GM21576 (cell line): ENCODE data around the gene RHBDF2.

ENCODE experiments used
- ATAC-seq: cut with Tn5 transposase; IDR thresholded peaks from one replicate; pipeline ENCODE4 v1.9.1; 2021; ENCODE audit warnings: mild to moderate bottlenecking, moderate library complexity; ENCODE audit not compliant: unreplicated experiment

RHBDF2 gene

DNA sequence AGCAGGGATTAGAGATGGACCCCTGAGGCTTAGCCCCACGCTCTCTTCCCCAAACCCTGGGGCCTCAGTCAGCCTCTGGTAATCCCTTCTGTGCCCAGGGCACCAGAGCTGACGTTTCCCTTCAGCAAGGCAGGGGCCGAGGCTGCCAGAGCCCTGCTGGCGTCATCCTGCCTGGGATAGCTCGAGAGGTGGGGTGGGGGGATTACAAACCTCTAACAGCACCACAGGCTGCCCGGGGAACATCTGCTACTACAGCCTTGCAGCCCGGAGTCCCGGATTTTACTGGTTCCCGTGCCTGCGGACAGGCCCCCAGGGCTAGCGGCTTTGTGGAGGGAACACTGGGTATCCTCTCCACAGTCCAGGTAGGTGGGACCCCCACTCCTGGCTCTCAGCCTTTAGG is 33.9 kb downstream of the RHBDF2 start, which contains the start of gene AANAT:
Gene AANAT (plus strand): TSS at position 238 of the 400 bp plus-strand sequence. CDS start 1,144 bp downstream, outside the sequence.
- ATAC-seq: no peak

DNA sequence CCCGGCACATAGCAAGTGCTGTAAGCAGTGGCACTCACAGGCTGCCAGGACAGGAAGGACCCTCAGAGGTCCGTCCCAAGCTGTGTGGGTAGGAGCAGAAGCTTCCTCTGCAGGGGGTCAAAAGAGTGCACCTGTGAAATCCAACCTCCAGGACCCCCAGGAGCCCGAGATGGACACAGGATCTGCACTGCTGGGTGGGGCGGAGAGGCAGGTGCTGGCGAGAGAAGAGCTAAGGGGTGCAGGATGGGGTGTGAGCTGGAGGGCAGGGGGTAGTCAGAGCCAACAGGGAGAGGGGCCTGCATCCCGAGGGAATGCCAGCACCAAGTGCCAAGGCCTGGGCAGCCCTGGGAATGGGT is 34.5 kb downstream of the RHBDF2 start:
- no peak for ATAC-seq

DNA sequence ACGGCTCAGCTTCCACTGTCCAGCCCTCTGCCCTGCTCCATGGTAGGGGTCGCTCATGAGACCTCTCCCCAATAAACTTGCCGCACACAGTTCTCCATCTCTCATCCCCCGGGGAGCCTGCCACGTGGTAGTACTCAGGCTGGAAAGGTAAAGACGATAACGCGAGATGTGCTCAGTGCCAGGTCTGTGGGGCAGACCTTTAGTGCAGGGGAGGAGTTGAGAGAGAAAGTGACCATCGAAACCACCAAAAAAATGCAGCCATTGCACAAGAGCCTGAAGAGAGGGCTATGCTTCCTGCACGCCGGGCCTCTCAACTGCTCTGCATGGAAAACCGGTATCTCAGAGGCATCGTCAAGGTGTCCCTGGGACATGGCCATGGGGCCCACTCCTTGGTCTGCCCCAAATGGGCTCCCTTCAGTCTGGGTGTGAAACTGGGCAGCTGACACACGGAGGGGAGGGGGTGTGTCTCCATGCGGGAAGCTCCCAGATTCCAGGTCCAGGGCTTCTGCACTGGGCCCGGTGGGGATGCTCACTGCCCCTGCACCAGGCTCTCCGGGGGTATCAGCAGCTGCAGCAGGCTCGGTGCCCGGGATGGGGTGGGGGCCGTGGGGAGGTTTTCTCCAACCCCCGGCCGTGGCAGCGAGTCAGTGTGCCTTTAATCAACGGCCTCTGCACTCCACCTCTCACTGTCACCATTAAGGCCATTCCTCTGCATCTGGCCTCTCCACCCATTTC is 38.5 kb downstream of the RHBDF2 start:
- no peak for ATAC-seq

DNA sequence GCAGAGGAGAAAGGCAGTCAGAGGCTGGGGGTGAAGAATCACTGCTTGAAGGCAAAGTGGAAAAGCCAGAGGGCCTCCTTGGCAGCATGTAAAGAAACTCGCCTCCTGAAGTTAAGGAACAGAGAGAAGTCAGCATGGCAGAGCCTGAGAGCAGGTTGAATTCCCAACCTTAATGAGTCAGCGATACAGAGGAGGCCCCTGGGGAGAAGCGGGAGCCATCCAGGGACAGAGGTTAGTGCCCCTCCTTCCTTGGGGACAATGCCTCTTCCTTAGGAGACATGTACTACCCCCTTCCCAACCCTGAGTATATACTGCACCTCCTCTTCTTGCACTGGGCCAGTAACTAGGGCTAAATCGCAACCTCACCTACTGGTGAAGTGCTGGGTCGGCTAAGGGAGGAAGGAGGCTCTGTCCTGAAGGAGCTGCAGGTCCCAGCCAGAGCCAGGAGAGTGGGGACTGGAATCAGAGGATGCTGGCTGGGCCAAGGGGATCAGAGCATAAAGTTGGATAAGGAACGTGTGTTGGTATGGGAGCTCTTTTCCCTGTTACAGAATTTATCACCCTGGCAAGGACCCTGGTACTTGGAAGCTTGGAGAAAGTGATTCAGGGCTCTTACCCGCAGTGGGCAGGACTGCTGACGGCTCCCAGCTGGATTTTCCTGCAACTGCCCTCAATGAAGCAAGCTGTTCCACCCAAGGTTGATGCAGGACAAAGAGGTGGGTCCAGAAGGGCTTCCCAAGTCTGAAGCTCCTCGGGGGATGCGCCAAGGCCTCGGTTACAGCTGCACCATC is 39.3 kb downstream of the RHBDF2 start:
- no peak for ATAC-seq

DNA sequence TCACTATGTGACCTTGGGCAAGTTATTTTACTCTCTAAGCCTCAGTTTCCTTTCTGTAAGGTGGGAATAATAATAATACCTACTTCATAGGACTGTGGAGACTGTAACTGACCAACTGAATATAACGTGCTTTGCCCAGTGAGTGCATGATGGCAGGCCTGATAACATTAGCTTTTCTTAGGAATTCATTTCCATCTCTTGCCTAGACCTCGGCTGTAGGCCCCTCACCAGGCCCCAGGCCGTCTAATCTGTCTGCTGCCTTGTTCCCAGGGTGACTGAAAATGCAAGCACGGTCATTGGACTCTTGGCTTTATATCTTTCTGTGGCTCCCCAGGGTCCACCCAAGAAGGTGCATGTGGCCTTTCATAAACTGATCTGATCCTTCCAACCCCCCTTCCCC is 41.5 kb downstream of the RHBDF2 start:
- ATAC-seq: no peak

DNA sequence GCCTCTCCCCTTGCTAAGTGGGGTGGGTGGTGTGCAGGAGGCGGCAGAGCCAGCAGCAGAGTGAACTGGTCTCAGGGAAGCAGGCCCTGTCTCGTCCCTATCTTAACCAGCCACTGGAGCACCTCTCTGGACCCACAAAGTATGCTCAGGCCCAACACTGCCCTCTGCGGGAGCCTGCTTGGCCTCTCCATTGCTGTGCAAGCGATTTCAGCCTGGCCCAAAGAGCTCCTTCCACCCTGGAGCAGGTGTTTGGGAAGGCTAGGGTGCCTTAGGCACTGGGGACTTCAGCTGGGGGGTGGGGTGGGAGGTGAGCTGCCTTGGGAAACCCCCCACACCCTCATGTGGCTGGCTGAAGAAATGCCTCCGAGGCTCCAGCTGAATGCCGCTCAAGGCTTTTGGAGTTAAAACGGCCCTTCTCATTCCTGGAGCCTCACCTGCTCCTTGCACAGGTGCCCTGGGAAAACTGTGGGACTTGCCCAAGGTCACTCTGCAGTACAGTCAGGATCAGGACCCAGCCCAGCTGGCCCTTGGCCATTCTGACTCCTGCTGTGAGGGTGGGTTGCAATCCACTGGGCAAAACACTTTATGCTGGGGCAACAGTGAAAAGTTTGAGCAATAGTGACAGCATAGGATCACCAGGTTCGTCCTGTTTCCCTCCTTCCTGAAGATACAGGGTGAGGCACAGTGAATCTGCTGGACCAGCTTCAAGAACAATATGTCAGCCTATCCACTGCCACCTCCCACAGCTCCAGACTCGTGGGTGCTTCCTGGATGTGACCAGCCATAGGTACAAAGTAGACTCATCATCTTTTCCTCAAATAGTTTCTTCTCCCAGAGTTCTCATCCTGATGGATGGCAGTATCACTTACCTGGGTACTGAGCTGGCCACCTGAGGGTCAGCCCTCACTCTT is 42.4 kb downstream of the RHBDF2 start:
- no peak for ATAC-seq

DNA sequence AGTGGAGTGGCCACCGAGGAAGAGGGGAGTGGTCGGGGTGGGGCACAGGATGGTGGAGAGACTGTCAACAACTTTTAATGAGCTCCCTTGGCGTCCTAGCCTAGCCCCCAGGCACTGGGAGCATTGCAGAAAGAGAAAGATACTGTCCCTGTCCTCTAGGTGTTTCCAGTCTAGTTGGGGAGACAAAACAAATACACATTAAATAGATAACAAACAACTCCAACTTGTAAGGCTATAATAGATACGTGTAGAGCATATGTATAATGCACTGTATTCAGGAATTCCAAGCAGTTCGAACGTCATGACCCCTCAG is 47.8 kb downstream of the RHBDF2 start:
- ATAC-seq: no peak

DNA sequence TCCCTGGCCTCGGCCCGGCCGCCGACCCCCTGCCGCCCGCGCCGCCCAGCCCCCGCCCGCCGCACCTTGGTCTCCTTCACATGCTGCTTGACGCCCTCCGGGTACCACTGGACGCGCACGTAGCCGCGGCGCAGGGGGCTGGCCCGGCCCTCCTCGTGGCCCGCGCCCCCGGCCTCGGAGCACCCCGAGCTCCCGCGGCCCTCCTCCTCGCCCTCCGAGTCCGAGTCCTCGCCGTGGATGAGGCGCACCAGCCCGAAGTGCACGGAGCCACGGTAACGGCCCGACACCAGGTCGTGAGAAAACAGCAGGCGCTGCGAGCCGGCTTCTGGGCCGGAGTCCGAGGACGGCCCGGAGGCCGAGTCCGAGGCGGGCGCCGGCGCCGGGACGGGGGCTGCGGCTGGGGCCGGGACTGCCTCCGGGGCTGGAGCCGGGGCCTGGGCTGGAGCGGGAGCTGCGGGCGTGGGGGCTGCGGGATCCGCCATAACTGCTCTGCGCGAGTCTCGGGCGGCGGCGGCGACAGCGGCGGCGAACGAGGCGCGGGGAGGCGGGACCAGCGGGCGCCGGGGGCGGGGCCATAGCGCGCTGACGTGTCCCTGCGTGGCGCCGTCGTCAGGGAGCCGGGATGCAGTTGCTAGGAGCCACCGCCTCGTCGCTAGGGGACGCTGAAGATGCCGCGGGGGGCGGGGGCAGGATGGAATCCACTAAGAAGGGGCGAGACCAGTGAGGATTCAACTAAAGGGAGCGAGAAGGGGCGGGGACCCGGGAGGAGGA is 48.4 kb downstream of the RHBDF2 start, which contains the start of gene UBE2O:
Gene UBE2O (minus strand): TSS at position 493 of the 771 bp plus-strand sequence. CDS start 11 bp downstream, at position 482.
- peak; percentile 84 for ATAC-seq

DNA sequence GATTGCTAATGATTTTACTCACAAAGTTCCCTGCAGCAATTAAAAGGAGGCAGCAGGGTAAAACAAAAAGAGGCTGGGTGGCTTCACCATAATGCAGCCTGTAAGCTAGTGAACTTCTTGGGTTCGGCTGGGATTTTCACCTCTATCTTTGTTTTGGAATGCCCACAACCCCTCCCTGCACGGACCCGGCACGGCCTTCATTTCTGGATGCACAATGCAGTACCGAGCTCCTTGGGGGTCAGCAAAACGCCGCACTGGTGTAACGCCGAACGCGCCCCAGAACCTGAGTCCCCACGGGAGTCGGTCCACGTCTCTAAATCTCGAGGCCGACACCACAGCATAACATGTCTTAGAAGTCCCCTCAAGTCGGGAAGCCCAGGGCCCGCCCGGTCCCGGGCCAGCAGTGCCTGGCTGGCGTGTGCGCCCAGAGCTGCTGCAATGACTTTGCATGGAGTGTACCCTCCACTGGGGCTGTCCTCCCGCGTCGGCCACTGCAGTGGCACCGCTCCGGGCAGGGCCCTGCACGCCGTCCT is 49.0 kb downstream of the RHBDF2 start:
- ATAC-seq: peak; percentile 2

DNA sequence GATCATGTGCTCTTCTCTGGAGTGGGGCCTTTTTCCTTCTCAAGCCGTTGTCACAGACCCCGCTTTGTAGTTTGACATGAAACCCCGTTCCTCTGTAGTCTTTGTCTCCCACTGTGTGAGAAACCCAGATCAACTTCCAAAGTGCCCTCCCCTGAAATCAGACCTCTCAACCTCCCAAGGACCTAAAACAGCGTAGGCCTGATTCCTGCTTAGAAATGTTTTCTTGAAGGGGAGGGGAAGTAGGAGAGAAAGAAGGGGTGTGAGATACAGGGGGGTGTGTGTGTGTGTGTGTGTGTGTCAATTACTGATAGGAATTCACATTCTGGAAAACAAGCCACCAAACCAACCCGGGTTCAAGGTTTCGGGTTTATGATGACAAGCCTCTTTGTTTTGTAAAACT is 49.7 kb downstream of the RHBDF2 start:
- ATAC-seq: no peak

DNA sequence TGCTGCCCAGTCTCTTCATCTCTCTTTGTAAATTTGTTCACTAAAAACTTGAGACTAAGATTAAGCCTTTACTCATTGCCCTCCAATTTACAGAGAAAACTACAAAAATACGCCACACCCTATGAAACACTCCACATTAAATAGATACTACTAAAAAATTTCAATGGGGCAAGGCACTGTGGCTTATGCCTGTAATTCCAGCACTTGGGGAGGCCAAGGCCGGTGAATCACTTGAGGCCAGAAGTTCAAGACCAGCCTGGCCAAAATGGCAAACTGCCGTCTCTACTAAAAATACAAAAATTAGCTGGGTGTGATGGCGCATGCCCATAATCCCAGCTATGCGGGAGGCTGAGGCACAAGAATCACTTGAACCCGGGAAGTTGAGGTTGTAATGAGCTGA is 52.1 kb downstream of the RHBDF2 start:
- no peak for ATAC-seq

DNA sequence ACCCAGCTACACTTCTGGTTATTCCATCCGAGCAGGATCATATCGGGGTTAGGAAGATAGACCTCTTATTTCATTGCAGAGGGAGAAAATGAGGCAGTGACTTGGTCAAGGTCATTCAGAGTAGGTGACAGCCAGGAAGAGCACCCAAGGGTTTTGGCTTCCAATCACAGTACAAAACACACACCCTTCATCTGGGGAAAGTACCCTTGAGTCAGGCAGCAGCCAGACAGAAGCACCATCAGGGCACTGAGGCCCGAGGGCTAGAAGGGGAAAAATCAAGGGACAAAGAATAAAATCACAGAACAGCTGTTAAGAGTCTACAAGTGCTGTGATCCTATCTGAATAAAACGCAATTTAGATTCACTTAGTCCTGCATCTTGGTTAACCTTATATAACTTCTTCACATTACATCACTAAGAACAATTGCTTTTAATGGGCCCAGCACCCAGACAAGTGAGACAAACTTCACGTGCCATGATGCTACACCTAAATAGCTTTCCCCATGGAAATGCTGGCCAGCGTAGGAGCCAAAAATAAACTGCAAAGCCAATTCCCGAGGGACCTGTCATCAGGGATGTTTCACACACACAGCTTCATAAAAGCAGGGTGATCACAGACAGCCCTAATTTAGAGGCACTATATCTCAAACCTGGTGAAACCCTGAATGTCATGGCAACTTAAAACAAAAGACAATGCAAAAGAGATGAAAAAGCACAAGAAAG is 53.1 kb downstream of the RHBDF2 start:
- ATAC-seq: no peak

DNA sequence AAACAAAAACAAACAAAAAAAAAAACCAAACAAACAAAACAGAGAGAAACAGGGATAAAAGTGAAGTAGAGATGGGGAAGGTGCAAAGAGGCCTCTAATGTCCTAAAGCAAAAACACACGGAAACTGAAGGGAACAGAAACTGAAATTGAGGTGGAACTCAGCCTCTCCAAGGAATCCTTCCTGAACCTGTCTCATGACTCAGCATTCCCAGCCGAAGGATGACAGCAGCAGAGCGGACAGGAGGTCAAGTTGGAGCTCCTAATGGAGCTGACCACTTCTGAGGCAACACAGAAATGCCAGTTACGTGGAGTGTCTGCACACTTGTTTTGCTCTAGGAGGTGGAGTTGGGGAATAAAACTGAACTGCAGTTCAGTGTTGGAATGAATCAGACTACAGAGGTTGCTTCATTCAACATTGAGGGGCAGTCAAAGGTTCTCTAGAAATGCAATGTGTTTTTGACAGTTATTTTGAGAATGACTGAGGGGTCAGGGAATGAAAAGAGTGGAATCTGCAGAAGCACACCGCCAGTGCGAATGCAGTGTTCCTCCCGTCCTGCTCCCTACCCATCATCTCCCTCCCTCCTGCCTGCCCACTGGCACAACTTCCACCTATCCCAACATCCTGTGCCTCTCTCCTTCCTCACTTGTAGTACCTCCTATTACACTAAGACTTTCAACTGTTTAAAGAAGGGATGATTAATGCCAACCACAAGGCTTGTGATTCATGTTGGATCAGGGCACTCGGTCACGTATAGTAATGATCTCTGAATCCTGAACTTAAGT is 54.6 kb downstream of the RHBDF2 start:
- no peak for ATAC-seq

DNA sequence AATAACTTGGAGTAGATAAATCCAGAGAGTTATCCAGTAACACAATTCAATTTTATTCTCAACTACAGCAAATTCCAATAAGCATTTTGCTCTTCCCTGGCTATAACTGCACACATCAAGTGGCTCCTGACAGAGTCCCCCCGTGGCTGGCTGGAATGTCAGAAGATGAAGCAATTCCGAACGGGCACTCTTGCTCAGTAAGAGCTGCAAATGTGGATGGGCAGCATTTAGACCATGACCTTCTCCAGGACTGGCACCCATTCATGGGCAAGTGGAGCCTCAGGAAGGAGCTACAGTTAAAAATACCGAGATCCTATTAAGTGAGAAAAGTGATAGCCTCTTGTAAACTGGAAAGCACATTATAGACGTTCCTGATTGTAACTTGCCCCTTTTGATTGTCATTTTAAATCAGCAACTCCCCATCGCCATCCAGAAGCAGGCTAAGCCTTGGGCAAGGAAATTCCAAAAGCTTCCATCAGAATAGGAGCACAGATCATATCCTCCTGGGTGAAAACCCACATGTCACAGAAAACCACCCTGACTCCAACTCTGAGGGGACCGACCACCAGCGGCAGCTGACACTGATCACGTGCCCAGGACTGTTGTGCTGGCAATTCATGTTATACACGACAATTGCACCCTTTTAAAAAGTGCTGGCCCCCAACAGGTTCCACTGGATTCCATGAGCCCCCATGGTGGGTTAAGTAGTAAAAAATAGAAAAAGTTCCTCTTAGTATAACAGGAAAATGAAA is 55.4 kb downstream of the RHBDF2 start:
- ATAC-seq: no peak

DNA sequence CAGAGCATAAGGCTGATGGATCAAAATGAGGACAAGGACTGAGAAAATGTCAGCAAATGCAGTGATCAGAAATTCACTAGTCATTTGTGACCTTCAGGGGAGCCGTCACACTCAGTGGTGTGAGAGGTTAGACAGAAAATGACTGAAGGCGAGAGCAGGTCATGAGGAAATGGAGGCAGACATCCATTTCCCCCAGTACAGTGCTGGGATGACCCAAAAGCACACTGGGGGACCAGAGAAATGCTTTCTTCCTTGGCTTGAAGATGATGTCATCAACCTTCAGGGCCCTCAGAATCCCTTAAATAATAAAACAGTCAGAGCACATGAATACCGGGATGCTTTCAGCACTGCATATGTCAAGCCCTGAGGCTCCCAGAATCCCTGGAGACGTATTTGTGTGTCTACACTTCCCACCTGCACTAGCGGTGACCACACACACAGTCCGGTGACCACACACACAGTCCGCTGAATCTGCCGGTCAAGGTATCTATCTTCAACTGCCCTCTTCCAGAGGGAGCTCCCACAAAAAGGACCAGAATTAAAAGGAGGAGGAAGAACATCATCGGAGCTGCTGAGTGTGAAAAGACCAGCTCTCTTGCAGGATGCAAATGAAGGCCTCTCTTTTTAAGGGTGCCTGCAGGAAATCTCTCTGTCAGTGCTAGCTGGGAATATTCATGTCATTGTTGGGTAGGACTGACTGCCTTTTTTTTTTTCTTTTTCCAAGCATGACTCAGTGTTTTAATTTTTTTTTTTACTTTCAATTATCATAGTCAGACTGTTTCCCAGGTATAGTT is 56.5 kb downstream of the RHBDF2 start:
- ATAC-seq: no peak

DNA sequence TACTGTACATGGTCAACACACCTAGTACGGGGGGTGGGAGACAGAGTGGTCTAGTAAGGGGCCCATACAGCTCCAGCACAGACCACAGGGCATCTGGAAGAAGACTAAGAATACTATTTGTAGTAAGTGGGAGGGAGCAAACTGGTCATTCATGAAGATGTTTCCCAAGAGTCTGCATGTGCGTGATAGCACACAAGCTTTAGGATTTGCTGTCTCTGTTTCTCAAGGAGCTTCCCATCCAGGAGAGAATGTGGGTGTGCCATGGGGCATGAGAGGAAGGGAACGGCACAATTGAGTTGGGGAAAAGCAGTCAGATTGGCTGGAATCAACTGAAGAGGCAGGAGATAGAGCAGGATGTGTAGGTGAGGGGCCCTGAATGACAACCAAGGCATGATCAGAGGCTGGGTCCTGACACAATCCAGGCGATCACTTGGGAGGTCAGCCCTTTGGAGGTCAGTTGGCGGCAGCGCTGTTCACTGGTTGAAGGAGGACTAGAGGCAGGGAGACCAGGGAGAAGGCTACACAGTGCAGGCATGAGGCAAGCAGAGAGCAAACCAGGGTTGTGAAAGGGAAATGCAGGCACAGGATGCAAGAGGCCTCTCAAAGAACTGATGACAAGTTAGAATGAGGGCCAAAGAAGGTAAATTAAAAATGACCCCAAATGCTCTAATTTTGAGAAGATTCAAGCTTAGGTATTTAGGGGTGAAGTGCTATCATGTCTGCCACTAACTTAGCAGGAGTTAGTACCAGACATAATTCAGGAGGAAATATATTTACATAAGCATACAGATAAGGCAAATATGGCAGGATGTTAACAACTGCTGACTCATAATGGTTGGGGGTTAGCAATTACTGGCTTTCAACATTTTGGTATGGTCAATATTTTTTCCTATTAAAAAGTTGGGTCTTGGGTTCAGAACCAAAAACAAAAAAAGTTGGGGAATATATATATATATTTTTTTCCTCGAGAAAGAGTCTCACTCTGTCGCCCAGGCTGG is 58.6 kb downstream of the RHBDF2 start:
- ATAC-seq: no peak
